Thyroid gland (tissue), 4 donors: Measurements from ENCODE around the gene TEX51. TPM values are rescaled to one million over a fixed set of nuclear protein-coding genes. Genes with fewer than 3 reads are reported as not detected.

Experiments
- DNase-seq, 2 donors: peaks; one replicate each; pipeline ENCODE4 v3.0.0-alpha.2; 2019
- H3K27ac ChIP-seq, 3 donors: fragments of 200-600 bp; sonication (generic); 1 replicate in 2 of 3; 2 replicates in 1 of 3; pipeline ENCODE4 v1.5.1; 2016 to 2019; ENCODE audit warnings: mild to moderate bottlenecking in 1 of 3, moderate library complexity in 1 of 3
- H3K27me3 ChIP-seq: fragments of 200-600 bp; sonication (generic); one replicate; pipeline ENCODE4 v1.5.1; 2019
- H3K36me3 ChIP-seq, 2 donors: fragments of 200-600 bp; sonication (generic); one replicate each; pipeline ENCODE4 v1.5.1; 2016 to 2019
- H3K4me1 ChIP-seq, 2 donors: fragments of 200-600 bp; sonication (generic); one replicate each; pipeline ENCODE4 v1.5.1; 2017 to 2019
- H3K4me3 ChIP-seq, 3 donors: fragments of 200-600 bp; sonication (generic); replicated peaks in 1 of 3; 1 replicate in 2 of 3; 2 replicates in 1 of 3; pipeline ENCODE4 v1.5.1; 2016; ENCODE audit warnings: mild to moderate bottlenecking in 1 of 3
- H3K9me3 ChIP-seq: fragments of 200-600 bp; sonication (generic); one replicate; pipeline ENCODE4 v1.5.1; 2017
- POLR2A ChIP-seq, 2 donors: fragments of 450-650 bp; IDR thresholded peaks; one replicate each; pipeline ENCODE4 v1.6.1; 2017; ENCODE audit warnings: antibody characterized with exemption in 2 of 2, mild to moderate bottlenecking in 2 of 2, moderate library complexity in 1 of 2
- WGBS, 2 donors: methylation state at CpG; one replicate each; pipeline ENCODE4 v1.1.5; 2017; 5-methylcytosine and 5-hydroxymethylcytosine counted together
- intact Hi-C: fragments of 100-400 bp; cut with DNase I; formaldehyde crosslinking; loops from one replicate; pipeline ENCODE4 v1.15.1; 2023
- total RNA-seq, 4 donors: library from RNA; depleted of rRNA; stranded (reverse); fragments of >200 nt; gene quantifications; one replicate each; pipeline ENCODE4 v1.2.3, GENCODE V29; 2016
- TF ChIP-seq, protein P1 (sequence below), 6 experiments: fragments of 200-600 bp in 3 of 6; fragments of 450-650 bp in 3 of 6; sonication (generic) in 3 of 6; IDR thresholded peaks; one replicate each; pipeline ENCODE4 v1.5.1; 2016 to 2019; ENCODE audit warnings: antibody characterized with exemption in 6 of 6, mild to moderate bottlenecking in 2 of 6, inconsistent platforms in 1 of 6, moderate library complexity in 1 of 6

TEX51 gene
- total RNA-seq, 4 donors from 2014 or later: not detected

DNA sequence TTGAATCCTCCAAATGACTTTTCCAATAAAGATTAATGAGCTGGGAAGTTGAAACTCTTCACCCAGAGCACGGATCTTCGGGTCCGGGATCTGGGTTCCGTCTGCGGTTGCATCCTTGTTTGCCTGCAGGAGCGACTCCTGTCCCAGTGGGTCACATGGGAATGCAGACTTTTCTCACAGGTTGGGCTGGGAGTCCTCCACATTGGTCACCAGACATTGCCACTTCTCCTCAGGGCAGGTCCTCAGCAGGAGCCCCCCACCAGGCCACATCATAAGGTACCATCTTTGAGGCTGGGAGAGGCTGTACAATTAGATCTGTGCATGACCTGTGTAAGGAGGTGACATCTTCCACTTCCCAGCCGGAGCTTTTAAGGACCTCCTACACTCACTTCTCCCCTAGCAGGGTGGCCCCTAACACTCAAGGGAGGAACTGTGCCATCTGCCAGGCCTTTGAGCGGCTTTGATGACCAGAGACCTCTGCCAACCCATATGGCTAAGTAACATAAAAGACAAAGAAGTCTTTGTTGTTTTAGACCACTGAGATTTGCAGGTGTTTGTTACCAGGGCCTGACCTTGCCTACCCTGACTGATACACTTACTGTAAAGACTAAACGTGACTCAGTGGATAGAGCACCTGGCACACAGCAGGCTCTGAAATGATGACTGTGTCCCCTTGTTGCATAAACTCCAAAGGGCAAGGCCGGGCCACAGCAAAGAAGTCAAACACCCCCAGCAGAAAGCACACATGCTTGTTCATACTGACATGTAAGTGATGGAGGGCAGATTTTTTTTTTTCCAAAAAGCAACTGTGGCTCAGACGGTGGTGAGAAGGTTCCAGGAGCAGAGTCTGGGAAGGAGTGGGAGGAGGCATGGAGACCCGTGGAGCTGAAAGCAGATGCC is 7.9 kb upstream of the TEX51 start:
- intact Hi-C loops: no loop called here
- no peaks in the 10 kb centered on the region for H3K27me3 ChIP-seq
- TF ChIP-seq, protein P1, sequence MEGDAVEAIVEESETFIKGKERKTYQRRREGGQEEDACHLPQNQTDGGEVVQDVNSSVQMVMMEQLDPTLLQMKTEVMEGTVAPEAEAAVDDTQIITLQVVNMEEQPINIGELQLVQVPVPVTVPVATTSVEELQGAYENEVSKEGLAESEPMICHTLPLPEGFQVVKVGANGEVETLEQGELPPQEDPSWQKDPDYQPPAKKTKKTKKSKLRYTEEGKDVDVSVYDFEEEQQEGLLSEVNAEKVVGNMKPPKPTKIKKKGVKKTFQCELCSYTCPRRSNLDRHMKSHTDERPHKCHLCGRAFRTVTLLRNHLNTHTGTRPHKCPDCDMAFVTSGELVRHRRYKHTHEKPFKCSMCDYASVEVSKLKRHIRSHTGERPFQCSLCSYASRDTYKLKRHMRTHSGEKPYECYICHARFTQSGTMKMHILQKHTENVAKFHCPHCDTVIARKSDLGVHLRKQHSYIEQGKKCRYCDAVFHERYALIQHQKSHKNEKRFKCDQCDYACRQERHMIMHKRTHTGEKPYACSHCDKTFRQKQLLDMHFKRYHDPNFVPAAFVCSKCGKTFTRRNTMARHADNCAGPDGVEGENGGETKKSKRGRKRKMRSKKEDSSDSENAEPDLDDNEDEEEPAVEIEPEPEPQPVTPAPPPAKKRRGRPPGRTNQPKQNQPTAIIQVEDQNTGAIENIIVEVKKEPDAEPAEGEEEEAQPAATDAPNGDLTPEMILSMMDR (IDR thresholded peaks at IDR 0.05): no peak
- no peak for TF ChIP-seq POLR2A (IDR thresholded peaks at IDR 0.05)
- peaks cover 0 to 7% of the 10 kb centered on the region in 2 donors for H3K4me1 ChIP-seq
- DNase-seq: no peak
- no peak overlapping the region for H3K4me3 ChIP-seq
- 83 to 89% methylated on average over 12 of the region's 12 CpGs for WGBS, 2 donors
- no peak overlapping the region for H3K27ac ChIP-seq
- H3K36me3 ChIP-seq: no peaks in the 10 kb centered on the region
- H3K9me3 ChIP-seq: no peaks in the 10 kb centered on the region

DNA sequence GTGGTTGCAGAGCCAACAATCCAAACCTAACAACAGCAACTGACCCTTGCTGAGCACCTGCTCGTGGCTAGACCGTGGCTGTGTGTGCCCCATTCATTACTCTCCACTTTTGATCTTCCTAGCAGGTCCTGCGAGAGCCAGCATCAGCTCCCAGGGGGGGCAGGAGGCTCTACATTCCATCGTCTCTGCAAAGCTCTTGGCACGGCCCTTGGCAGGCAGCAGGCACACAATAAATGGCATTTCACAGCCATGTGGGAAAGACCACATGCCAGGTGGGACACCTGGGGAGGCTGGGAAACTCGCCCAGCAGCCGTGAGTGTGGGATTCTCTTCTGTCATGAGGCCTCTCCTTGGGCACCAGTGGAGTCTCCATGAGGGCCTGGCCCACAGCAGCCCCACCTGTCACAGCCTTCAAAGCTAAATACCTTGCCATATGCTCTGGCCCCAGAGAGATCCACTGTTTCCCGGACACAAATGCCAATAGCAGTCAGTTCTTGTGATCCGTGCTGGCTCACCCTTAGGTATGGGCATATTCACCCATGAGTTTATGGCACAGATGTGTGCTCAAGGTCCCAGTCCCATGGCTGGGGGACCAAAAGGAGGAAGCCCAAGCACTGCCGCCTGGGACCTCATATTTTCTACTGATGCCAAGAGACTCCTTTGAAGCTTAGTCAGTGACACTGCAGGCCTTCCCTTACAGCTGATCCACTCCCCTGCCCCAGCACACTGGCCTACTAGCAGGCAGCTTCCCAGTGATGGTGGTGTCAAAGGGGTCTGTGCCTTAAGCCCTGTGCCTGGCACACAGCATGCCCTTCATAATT is 6.8 kb upstream of the TEX51 start:
- Histone ChIP-seq H3K4me3 (no peak overlapping the region), H3K27ac (no peak overlapping the region), H3K9me3 (no peaks in the 10 kb centered on the region), H3K4me1 (no peaks in the 10 kb centered on the region), H3K27me3 (no peaks in the 10 kb centered on the region), H3K36me3 (no peaks in the 10 kb centered on the region)
- TF ChIP-seq, protein P1 (IDR thresholded peaks at IDR 0.05): no peak
- TF ChIP-seq POLR2A (IDR thresholded peaks at IDR 0.05): no peak
- intact Hi-C loops: no loop called here
- DNase-seq: no peak
- WGBS, 2 donors: 57 to 66% methylated on average over 7 to 9 of the region's 10 CpGs

DNA sequence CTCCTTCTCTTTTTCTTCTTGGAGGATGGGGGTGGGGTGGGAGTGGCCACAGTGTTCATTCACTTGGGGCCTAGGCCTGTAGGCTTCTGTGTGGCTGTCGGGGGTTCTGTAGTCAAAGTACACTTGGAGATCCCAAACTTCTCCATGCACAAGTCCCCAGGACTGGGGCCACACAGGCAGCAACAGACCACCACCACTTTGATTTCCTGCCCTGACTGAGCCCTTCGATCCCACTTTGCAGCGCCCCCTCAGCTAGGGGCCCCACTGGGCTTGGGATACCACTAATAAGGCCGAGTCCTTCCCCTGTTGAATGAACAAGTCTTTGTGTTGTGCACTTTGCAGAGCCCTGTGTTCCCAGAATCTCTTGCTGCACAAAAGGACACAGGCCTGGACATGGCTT is 5.5 kb upstream of the TEX51 start:
- WGBS, 2 donors: 95% methylated on average over 4 of the region's 4 CpGs
- H3K9me3 ChIP-seq: no peaks in the 10 kb centered on the region
- no peak overlapping the region for H3K4me3 ChIP-seq
- no peaks in the 10 kb centered on the region for H3K4me1 ChIP-seq
- DNase-seq: no peak
- H3K27ac ChIP-seq: no peak overlapping the region
- no peaks in the 10 kb centered on the region for H3K36me3 ChIP-seq
- TF ChIP-seq, protein P1 (IDR thresholded peaks at IDR 0.05): no peak
- no peak for TF ChIP-seq POLR2A (IDR thresholded peaks at IDR 0.05)
- intact Hi-C loops: no loop called here
- no peaks in the 10 kb centered on the region for H3K27me3 ChIP-seq

DNA sequence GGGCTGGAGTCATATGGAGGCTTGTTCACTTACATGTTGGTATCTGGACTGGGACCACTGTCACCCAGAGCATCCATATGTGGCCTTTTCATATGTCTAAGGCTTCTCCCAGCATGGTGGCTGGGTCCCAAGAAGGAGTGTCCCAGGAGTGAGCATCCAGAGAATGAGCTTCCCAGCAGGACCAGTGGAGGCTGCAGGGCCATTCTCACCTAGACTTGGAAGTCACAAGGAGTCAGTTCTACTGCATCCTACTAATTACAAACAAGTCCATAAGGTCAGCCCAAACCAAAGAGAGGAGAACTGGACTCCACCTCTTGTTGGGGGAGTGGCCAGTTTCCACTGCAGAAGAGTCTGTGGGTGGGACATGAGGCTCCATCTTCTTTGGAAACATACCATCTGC is 5.1 kb upstream of the TEX51 start:
- Histone ChIP-seq H3K27me3 (no peaks in the 10 kb centered on the region), H3K27ac (no peak overlapping the region), H3K4me1 (no peaks in the 10 kb centered on the region), H3K9me3 (no peaks in the 10 kb centered on the region), H3K4me3 (no peak overlapping the region), H3K36me3 (no peaks in the 10 kb centered on the region)
- TF ChIP-seq, protein P1 (IDR thresholded peaks at IDR 0.05): no peak
- no peak for TF ChIP-seq POLR2A (IDR thresholded peaks at IDR 0.05)
- no peak for DNase-seq
- intact Hi-C loops: no loop called here

DNA sequence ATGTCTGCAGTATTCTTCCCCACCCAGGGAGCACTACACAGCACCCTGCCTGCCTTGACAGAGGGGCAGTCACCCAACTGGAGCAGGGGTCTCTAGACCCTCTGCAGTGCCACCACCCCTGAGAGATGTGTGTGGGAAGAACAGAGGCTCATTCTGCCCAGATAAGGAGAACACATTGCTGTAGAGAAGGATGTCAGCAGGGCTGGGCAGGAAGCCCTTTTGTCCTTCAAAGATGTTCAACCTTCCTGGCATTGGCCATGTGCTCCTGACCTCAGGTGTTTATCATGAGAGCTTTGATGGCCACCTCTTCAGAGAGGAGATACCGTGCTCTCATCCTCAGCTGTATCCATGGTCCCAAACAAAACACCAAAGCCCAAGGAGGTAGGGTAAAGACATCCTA is 4.6 kb upstream of the TEX51 start:
- Histone ChIP-seq H3K4me1 (no peaks in the 10 kb centered on the region), H3K27ac (no peak overlapping the region), H3K27me3 (no peaks in the 10 kb centered on the region), H3K36me3 (no peaks in the 10 kb centered on the region), H3K4me3 (no peak overlapping the region), H3K9me3 (no peaks in the 10 kb centered on the region)
- no peak for TF ChIP-seq POLR2A (IDR thresholded peaks at IDR 0.05)
- TF ChIP-seq, protein P1 (IDR thresholded peaks at IDR 0.05): no peak
- 78 to 81% methylated on average over 1 of the region's 1 CpG for WGBS, 2 donors
- DNase-seq: no peak
- intact Hi-C loops: no loop called here
